ENCODE measurements around the gene KRTAP29-1.

Gene KRTAP29-1

GRCh38 chr17:41335747-41336146 lies 33.1 kb upstream of the KRTAP29-1 start:
- TF ChIP-seq CTCF (IDR thresholded peaks at IDR 0.05; ENCODE audit: unreplicated experiment in 3 of 3) = no peak
- Mint-ChIP-seq H3K9me3 (no peaks in the 10 kb centered on the region), H3K27me3 (ENCODE audit: low read depth) (peaks cover 3% of the 10 kb centered on the region), H3K4me3 (no peak overlapping the region), H3K36me3 (ENCODE audit: low read depth) (no peaks in the 10 kb centered on the region), H3K4me1 (peaks cover 6% of the 10 kb centered on the region), H3K27ac (no peak overlapping the region)

- H3K27ac Mint-ChIP-seq = no peak overlapping the region
- H3K9me3 Mint-ChIP-seq = no peaks in the 10 kb centered on the region
- H3K4me3 Mint-ChIP-seq = no peak overlapping the region
- no peak for TF ChIP-seq CTCF (IDR thresholded peaks at IDR 0.05; ENCODE audit: unreplicated experiment in 3 of 3)
- peaks cover 2% of the 10 kb centered on the region for H3K4me1 Mint-ChIP-seq
- H3K27me3 Mint-ChIP-seq (ENCODE audit: low read depth) = peaks cover 3% of the 10 kb centered on the region
- H3K36me3 Mint-ChIP-seq (ENCODE audit: low read depth) = no peaks in the 10 kb centered on the region
These were observed 32.0 kb upstream of the KRTAP29-1 start for GRCh38 chr17:41334385-41335305.

GRCh38 chr17:41333836-41334235 lies 31.2 kb upstream of the KRTAP29-1 start:
- peaks cover 5% of the 10 kb centered on the region for H3K4me1 Mint-ChIP-seq
- H3K9me3 Mint-ChIP-seq = no peaks in the 10 kb centered on the region
- no peaks in the 10 kb centered on the region for H3K36me3 Mint-ChIP-seq (ENCODE audit: low read depth)
- H3K27ac Mint-ChIP-seq = no peak overlapping the region
- no peak overlapping the region for H3K4me3 Mint-ChIP-seq
- TF ChIP-seq CTCF (IDR thresholded peaks at IDR 0.05; ENCODE audit: unreplicated experiment in 3 of 3) = no peak
- H3K27me3 Mint-ChIP-seq (ENCODE audit: low read depth) = peaks cover 3% of the 10 kb centered on the region

GRCh38 chr17:41333098-41333497 lies 30.4 kb upstream of the KRTAP29-1 start:
- peaks cover 5% of the 10 kb centered on the region for H3K4me1 Mint-ChIP-seq
- peaks cover 3% of the 10 kb centered on the region for H3K27me3 Mint-ChIP-seq (ENCODE audit: low read depth)
- H3K4me3 Mint-ChIP-seq = no peak overlapping the region
- H3K27ac Mint-ChIP-seq = no peak overlapping the region
- no peak for TF ChIP-seq CTCF (IDR thresholded peaks at IDR 0.05; ENCODE audit: unreplicated experiment in 3 of 3)
- H3K36me3 Mint-ChIP-seq (ENCODE audit: low read depth) = no peaks in the 10 kb centered on the region
- no peaks in the 10 kb centered on the region for H3K9me3 Mint-ChIP-seq

GRCh38 chr17:41332239-41332638 lies 29.6 kb upstream of the KRTAP29-1 start:
- no peak for TF ChIP-seq CTCF (IDR thresholded peaks at IDR 0.05; ENCODE audit: unreplicated experiment in 3 of 3)
- no peaks in the 10 kb centered on the region for H3K9me3 Mint-ChIP-seq
- no peak overlapping the region for H3K4me3 Mint-ChIP-seq
- no peaks in the 10 kb centered on the region for H3K36me3 Mint-ChIP-seq (ENCODE audit: low read depth)
- H3K27ac Mint-ChIP-seq = no peak overlapping the region
- H3K4me1 Mint-ChIP-seq = peaks cover 5% of the 10 kb centered on the region
- peaks cover 3% of the 10 kb centered on the region for H3K27me3 Mint-ChIP-seq (ENCODE audit: low read depth)

GRCh38 chr17:41331606-41332005 lies 29.0 kb upstream of the KRTAP29-1 start:
- H3K4me1 Mint-ChIP-seq = peaks cover 5% of the 10 kb centered on the region
- no peak for TF ChIP-seq CTCF (IDR thresholded peaks at IDR 0.05; ENCODE audit: unreplicated experiment in 3 of 3)
- no peaks in the 10 kb centered on the region for H3K36me3 Mint-ChIP-seq (ENCODE audit: low read depth)
- peaks cover 3% of the 10 kb centered on the region for H3K27me3 Mint-ChIP-seq (ENCODE audit: low read depth)
- no peaks in the 10 kb centered on the region for H3K9me3 Mint-ChIP-seq
- no peak overlapping the region for H3K4me3 Mint-ChIP-seq
- no peak overlapping the region for H3K27ac Mint-ChIP-seq
